Stimulated activated CD4-positive, alpha-beta T cell treated with anti-CD3 and anti-CD28 coated beads, Interleukin-2, amount 100 ng/mL, for 48 hours (primary cell): ENCODE measurements around the gene WDR54.
"Not testable (repeated sequence)": the region's sequence is repeated elsewhere in the genome, so short reads cannot be mapped to it uniquely, and the experiment has no call there.

ENCODE experiments used
- DNase-seq, 2 donors: peaks; one replicate each; pipeline ENCODE4 v3.0.0-alpha.2; 2020

Gene WDR54

DNA sequence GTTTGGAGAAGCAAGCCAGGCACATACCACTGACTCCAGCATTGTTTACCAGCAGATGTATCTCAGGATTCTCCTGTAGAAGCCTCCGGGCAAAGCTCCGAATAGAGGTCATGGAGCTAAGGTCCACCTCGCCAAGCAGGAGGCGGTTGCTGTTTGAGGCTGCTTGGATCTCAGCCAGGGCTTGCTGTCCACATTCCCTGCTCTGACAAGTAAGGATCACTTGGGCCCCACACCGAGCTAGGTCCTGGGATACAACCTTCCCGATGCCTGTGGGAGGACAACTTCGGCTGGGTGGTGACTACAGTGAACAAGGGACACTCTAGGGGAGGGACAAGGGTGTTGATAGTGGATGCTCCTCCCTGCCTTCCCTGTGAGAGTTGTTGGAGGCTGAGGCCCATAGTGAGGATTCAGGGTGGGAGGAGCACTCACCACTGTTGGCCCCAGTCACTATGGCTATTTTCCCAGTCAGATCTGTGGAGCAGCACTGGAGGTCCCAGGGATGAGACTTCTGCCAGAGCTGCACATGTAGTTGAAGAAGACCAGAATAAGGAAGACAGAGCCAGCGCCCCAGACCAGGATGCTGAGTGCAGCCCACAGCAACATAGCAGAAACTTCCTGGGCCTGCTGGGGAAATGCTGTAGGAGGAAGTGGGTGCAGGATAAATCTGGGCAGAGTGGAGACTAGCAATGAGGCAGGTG, 8.4 kb upstream of the WDR54 start:
- DNase-seq = no peak

DNA sequence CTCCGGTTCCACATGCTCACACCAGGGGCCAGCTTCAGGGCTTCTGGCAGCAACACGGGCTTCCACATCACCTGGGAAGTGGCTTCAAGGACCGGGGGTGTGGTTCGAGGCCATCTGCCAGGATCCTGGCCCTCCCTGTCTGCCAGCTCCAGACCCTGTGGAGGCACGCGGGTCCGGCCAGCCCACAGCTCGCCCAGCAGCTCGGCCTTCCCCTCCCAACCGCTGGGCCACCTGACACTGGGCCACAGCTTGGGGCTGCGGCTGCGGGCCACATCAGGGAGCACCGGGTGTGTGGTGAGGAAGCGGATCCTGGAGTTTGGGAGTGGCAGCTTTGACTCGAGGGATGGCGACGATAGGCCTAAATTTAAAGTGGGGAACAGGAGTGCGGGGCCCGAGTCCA, 7.1 kb upstream of the WDR54 start:
- no peak for DNase-seq

DNA sequence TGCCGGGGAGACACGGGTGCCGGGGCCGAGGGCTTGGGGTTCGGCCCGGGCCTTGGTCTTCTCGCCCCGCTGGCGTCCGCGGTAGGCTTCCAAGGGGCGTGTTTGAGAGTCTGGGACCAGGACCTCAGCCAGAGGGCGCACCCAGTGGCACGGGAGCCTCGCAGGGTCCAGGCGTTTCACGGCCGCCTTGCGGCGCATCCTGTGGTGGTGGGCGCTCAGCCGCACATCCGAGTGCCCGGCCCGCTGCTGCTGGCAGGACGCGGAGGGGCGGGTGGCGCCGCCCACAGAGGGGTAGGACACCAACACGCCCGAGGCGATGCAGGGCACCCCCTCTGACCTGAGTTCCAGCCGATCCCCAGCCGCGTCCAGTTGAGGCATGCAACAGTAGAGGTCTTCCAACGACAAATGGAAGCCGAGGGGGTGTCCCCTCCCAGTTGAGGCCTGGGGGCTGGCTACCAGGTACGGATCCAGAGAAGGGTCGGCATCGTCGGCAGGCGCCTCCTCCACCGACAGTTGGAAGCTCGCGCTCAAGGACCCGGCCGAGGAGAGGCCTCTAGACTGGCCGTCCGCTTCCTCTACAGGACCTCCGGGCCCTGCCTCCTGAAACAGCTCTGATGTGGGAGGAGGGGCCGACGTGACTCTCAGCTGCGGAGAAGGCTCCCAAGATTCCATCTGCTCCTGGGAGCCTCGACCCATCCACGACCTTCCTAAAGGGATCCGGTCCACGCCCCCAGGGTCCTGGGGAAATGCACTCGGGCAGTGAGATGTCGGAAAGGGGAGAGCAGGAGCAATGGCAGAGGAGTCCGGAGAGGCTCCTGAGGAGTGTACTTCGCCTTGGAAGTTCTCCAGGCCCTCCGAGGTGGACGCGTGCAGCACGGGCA, 6.4 kb upstream of the WDR54 start:
- DNase-seq = peak in 1 of 2 donors; percentile 21

DNA sequence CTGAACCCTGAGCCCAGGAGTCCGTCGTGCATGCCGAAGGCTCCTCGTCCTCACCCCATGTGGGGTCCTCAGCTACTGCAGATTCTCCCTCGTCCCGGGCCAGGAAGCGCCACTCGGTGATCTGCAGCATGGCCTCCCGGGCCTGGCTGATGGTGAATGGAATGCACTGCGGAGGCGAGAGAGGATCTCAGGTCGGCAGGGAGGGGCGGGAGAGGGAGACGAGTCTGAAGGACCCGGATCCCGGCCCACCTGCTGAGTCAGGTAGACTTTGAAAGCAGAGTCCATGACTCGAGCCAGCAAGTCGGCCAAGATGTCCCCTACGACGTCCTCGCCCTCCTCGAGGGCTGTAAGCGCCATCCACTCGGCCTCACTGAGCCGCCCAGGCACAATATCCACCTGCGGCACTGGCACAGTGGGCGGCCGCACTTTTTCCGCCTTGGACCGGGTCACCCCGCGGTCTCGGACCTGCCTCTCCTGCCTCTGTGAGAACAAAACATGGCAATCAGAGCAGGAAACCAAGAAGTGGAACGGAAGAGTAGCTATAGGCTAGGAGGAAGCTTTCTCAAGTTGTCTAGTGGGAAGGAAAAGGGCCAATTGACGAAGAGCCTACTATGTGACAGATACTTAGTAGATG, 5.7 kb upstream of the WDR54 start:
- DNase-seq = no peak

DNA sequence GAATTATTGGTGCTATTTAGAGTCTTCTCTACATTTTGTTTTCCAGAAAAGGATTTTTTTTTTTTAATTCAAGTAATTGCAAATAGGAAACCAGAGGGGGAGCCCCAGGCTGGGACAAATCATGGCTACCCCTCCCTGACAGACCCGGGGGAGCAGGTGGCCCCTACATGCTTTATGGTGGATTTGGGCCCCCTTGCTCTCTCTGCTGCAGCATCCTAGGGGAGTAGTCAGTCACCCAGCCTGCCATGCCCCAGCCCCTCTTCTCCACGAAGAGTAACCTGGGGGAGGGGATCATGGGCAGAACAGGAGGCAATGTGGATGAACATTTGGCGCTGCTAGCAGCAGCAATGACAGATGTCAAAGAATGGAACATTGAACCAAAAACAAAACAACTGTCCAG, 4.8 kb upstream of the WDR54 start:
- no peak for DNase-seq

DNA sequence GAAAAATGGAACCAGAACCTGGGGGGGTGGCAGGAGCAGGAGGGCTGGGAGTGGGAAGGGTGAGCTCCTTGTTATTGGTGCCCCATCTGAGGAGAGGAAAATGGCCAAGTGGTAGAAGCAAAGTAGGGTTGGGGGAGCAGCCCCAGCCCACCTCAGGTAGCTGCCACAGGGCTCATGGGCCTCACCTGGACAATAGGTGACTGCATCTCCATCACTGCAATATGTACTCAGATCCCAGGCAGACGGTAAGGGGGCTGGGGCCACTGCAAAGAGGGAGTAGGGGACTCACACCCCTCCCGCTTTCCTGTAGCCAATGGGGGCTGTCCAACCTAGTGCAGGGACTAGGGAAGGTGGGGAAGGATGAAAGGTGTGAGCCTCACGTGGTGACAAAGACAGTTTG, 4.3 kb upstream of the WDR54 start:
- DNase-seq = no peak

DNA sequence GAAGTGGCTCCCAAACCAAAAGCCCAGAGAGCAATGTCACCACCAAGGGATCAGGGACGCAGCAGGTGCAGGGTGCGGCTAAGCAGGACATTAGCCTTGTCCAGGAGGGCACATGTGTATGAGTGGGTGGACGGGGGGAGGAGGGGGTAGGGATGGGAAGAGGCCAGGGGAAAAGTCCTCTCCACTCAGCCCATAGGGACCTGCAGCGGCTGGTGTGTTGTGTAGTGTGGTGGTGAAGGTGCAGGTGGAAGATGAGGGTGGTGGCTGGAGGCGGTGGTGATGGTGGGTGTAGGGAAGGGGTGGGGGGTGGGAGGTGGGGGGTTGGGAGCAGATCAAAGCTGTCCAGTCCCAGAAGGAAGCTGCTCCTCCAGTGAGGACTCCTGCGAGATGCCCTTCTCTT, 3.8 kb upstream of the WDR54 start:
- DNase-seq = no peak

DNA sequence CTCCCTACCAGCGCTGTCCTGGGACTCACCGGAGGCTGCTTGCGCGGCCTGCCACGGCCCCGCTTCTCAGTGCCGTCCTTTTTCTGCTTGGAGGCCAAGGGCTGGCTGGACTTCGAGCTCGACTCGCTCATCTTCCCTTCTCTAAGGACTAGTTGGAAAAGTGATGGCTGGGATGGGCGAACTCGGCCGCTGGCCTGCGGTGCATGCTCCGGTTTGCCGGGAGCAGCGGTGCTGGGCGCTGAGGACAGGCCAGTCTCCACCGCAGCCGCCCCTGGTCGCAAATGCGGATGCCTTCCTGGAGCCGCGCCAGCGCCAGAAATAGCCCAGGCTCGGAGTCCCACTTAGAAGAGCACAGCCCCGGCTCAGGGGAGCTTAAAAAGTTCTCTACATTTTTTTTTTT, 3.2 kb upstream of the WDR54 start:
- no peak for DNase-seq

DNA sequence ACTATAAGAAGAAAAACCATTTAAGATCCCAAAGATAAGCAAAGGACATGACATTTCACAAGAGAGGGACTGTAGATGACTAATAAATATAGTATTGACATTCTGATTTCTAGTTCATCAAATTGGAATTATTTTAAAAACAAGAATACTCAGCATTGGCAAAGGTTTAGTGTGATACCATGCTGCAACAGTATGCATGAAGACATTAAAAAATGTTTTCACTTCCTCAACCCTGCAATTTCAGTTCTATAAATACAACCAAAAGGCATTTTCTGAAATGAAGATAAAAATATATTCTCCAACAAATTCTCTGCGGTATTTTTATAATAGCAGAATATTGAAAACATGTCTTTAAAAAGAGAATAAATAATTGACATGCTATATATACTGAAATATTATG, 2.2 kb upstream of the WDR54 start:
- DNase-seq = no peak

DNA sequence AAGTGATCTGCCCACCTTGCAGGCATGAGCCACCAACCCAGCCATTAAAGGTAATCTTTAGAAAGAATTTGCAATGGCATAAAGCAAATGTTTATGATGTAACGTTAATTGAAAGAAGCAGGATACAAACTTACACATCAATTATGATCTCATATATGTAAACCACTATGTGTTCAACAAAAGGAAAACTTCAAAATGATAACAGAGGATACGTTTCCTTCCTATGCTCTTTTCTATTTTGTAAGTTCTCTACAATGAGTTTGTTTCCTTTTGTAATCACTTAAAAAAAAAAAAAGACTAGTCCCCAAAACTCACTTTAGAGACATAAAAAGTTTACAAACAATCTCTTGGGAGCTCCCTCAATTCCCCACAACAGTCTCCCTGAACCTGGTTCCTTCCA, 1.5 kb upstream of the WDR54 start:
- no peak for DNase-seq

DNA sequence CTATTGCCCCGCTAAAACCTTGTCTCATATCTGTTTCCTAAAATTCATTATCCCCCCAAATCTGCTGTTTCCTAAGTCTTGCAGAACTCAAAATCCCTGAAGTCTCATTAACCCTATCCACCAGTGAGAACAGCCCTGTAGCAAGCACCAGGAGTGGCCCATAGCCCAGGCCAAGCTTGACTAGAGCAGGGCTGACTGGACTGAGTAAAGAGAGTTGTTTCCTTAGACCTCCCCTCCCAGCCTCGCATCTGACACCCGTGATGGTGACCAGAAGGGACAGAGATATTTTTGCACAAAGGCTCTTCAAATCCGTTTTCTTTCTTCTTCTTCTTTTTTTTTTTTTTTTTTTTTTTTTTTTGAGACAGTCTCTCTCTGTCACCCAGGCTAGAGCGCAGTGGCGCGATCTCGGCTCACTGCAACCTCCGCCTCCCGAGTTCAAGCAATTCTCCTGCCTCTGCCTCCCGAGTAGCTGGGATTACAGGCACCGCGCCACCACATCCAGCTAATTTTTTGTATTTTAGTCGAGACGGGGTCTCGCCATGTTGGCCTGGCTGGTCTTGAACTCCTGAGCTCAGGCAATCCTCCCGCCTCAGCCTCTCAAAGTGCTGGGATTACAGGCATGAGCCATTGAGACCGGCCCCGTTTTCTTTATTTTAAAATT, 957 bp upstream of the WDR54 start:
- not testable (repeated sequence) for DNase-seq

DNA sequence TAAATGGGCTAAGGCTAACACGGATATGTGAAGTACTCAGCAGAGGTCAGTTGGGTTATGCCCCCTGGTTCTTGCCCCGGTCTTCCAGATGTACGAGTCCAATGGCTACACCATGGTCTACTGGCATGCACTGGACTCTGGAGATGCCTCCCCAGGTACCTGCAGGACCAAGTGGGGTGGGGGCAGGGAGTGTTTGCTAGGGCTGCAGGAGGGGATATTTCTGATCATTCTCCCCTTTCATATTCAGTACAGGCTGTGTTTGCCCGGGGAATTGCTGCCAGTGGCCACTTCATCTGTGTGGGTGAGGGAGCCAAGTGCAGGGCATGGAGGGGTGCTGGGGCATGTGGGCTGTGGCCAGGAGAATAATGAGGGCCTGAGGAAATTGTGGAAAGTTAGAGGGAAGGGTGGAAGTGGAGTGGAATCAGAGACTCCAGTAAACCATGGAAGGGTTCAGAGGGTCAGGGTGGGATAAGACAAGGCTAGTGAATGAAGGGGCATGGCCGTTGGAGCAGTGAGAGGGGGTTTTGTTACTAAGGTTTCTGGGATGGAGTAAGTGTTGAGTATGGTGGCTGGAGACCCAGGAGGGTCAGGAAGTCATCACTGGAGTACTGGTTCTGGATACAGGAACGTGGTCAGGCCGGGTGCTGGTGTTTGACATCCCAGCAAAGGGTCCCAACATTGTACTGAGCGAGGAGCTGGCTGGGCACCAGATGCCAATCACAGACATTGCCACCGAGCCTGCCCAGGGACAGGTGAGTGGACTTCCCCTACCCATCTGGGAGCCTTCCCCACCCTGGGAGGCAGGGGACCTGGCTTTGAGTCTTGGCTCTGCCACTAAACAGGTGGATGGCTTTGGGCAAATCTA, 1.9 kb downstream of the WDR54 start:
- no peak for DNase-seq

DNA sequence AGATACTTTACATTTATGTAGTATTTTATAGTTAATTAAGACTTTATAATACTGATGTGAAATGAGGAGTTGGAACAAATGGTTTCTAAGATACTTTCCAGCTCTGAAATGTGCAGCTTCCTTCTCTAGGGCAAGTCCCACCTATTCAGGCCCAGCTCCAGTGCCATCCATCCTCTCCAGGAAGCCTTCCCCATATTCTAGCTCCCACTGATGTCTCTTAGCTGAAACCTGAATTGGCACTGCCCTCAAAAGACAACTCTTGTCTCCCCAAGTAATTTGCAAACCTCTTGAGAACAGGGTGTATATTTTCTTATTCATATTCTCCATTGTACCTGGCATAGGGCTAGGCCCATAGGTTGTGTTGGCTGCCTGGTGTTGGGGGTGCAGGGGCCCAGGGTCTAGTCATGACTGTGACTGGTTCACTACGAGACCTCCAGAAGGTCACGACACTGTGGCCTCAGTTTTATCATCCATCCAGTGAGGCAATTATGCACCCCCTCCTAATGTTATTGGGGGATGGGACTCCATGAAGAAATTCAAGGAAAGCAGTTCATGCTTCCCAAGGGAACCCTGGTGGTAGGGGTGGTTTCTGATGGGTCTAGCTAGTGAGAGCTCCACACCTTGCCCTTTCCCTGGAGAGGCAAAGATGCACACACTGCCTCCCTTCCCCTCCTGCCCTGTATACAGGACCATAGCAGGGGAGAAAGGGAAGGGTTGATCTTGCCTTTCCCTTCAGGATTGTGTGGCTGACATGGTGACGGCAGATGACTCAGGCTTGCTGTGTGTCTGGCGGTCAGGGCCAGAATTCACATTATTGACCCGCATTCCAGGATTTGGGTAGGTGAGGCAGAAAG, 2.8 kb downstream of the WDR54 start:
- DNase-seq = no peak

DNA sequence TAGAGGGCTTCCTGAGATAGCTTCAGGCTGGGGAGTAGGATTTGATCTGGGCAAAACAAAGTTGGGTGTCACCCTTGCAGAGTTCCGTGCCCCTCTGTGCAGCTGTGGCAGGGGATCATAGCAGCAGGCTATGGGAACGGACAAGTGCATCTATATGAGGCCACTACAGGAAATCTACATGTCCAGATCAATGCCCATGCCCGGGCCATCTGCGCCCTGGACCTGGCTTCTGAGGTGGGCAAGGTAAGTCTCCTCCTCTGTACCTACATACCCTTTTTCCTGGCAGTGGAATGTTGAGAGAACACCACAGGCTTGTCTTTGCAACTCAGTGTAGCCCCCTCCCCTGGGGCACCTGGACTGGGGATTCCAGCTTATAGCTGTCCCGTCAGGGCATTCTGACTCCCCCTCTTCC, 3.5 kb downstream of the WDR54 start:
- DNase-seq = no peak

DNA sequence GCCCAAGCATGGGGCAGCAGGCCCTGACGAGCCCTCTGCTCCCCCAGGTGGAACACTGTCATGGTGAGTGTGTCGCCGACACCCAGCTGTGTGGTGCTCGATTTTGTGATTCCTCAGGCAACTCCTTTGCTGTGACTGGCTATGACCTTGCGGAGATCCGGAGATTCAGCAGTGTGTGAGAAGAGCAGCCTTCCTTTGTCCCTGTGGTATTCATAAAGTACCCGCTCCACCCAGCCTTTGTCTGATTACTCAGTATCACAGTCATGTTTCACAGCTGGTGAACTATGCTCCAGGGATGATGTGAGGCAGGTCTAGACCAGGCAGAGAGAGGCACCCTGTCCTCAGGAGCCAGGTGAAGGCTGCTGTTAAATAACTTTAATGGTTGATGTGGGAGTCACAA, 4.0 kb downstream of the WDR54 start:
- no peak for DNase-seq

DNA sequence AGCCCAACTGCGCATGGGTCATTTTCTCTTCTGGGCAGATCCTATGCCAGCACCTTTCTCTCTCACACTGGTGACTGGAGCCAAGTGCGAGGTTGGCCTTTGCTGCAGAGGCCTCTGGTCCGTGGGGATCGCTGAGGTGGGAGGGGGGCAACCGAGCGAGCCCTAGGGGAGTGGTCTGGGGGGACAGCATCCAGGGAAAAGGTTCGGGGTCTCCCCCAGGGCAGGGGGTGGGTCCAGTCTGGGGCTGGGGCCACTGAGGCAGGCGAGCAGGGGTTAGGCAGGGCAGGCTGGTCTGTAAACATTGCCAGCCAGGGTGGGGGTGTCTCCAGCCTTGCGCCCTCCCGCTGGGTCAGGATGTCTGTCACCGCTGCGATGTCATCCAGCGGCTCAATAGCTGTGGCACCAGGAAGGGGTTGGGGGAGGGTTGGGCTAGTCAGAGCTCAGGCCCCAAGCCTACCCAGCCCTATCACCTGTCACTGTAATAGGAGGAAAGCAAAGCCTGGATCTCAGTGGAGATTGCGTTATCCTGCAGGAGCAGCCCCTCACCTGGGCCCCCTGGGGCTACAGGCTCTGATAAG, 4.7 kb downstream of the WDR54 start:
- DNase-seq = no peak

DNA sequence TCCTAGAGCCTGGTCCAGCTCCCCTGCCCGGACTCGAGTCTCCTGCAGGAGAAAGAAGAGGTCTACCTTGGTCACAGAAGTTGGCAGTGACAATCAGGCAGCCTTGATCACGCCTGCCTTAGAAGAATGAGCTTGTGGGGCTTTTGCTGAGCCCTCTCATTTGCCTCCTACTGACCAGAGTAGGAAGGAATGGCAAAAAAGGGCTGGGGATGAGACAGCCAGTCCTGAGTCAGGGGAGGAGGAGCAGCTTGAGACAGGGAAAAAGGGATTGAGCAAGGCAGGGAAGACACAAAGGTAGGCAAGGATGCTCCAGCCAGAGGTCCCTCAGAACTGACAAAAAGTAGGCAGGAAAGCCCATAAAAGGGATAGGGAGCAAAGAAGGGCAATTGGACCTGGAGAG, 6.0 kb downstream of the WDR54 start:
- no peak for DNase-seq

DNA sequence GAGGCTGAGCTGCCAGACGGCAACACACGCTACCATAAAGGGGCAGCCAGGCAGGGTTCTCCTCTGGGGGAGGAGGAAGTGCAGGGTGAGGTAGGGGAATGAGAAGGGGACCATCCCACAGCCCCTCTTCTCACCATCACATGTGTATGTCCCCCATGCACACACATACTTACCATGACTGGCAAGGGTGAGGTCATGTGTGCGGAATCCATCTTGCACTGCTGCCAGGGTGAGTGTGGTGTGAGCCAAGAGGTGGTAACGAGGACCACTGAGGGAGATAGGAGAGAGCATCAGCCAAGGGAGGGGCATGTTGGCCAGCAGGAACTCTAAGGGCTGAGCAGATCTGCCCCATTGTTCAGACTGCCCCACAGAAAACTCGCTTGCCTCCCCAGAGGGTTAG, 7.1 kb downstream of the WDR54 start:
- DNase-seq = no peak

DNA sequence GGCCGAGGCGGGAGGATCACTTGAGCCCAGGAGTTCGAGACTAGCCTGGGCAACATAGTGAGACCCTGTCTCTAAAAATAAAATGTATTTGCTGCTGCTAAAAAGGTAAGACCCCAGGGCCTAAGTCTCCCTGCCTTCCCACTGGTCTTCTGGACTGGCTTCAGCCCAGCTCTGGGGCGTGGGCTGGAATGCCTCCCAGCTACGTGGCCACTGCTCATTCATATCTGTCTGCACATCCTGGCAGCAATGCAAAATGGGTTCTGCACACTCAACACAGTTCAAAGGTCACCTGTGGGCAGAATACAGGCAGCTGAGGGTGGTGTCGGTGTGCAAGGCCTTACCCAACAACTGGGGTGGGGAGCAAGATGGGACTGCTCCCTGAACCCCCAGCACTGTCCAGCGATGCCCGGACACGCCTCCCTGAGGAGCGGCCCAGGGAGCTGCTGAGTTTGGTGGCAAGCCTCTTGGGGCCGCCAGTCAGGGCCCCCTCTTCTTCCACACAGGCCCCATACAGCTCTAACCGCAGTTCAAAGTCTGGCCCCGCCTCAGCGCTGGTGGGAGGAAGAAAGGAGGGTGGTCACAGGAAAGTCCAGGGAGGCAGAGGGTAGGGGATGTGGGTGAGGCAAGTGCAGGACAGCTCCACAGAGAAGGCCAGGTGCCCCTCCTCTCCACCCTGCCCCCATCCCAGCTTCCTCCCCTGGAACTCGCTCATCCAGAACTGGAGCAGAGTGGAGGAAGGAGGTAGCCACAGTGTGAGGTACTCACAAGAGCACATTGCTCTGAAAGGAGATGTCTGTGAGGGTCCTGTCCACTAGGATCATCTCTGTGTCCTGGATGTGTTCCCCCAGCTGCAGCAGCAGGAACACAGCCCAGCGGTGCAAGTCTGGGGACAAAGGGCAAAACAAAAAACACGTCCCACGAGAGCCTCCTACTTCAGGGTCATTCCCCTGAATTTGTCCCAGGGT, 8.2 kb downstream of the WDR54 start:
- no peak for DNase-seq

DNA sequence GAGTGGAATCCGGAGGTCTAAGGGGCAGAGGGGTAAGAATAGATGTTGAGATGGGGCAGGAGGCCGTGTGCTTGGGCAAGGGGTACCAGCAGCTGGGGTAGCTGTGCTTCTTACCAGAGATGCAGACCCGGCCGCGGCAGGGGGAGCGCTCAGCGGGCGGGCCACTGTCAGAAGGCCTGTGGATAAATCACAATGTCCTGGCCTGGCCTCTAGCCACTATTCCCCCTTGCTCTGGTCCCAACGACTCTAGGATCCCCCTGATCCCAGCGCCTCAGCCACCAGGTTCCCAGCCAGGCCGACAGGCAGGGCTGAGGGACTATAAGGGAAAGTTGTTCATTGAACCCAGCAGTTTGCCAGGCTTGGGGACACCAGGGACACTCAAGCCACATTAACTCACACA, 9.0 kb downstream of the WDR54 start:
- DNase-seq = no peak
